Uterus (tissue), 2 donors: ENCODE measurements around the gene PIF1.

Experiments
- CTCF ChIP-seq, 4 experiments: fragments of 200-600 bp in 2 of 4; fragments of 450-650 bp in 2 of 4; sonication (generic) in 2 of 4; IDR thresholded peaks; one replicate each; pipeline ENCODE4 v1.5.1; 2016 to 2019; ENCODE audit warnings: antibody characterized with exemption in 4 of 4, mild to moderate bottlenecking in 2 of 4, moderate library complexity in 1 of 4
- POLR2A ChIP-seq, 2 donors: fragments of 450-650 bp; IDR thresholded peaks; one replicate each; pipeline ENCODE4 v1.6.1; 2016; ENCODE audit warnings: antibody characterized with exemption in 2 of 2, mild to moderate bottlenecking in 1 of 2, moderate library complexity in 1 of 2

GRCh38 chr15:64869501-64869900 lies 44.1 kb upstream of the PIF1 start:
- TF ChIP-seq CTCF (IDR thresholded peaks at IDR 0.05) = no peak
- TF ChIP-seq POLR2A (IDR thresholded peaks at IDR 0.05) = no peak
